Ascending aorta (tissue), 2 donors: Measurements from ENCODE around the gene CLSTN1. TPM values are rescaled to one million over a fixed set of nuclear protein-coding genes. Genes with fewer than 3 reads are reported as not detected.

Experiments
- DNase-seq, 2 donors: peaks; one replicate each; pipeline ENCODE4 v3.0.0-alpha.2; 2019; ENCODE audit warnings: low spot score in 2 of 2
- H3K27ac ChIP-seq, 2 donors: fragments of 200-600 bp; sonication (generic); one replicate each; pipeline ENCODE4 v1.5.1; 2016 to 2017; ENCODE audit warnings: mild to moderate bottlenecking in 1 of 2
- H3K27me3 ChIP-seq: fragments of 200-600 bp; sonication (generic); one replicate; pipeline ENCODE4 v1.5.1; 2017
- H3K36me3 ChIP-seq, 2 donors: fragments of 200-600 bp; sonication (generic); one replicate each; pipeline ENCODE4 v1.5.1; 2016
- H3K4me1 ChIP-seq, 2 donors: fragments of 200-600 bp; sonication (generic); one replicate each; pipeline ENCODE4 v1.5.1; 2016 to 2017; ENCODE audit warnings: mild to moderate bottlenecking in 1 of 2
- H3K4me3 ChIP-seq, 2 donors: fragments of 200-600 bp; sonication (generic); one replicate each; pipeline ENCODE4 v1.5.1; 2016 to 2017; ENCODE audit warnings: mild to moderate bottlenecking in 1 of 2
- H3K9me3 ChIP-seq, 2 donors: fragments of 200-600 bp; sonication (generic); one replicate each; pipeline ENCODE4 v1.5.1; 2016
- intact Hi-C: fragments of 100-400 bp; cut with DNase I; formaldehyde crosslinking; loops from one replicate; pipeline ENCODE4 v1.15.1; 2023
- total RNA-seq: library from RNA; depleted of rRNA; stranded (reverse); fragments of >200 nt; gene quantifications from one replicate; pipeline ENCODE4 v1.1.0, GENCODE V29; 2016
- TF ChIP-seq, protein P1 (sequence below), 3 experiments: fragments of 200-600 bp in 2 of 3; fragments of 450-650 bp in 1 of 3; sonication (generic) in 2 of 3; IDR thresholded peaks; one replicate each; pipeline ENCODE4 v1.5.1; 2016 to 2019; ENCODE audit warnings: antibody characterized with exemption in 3 of 3, mild to moderate bottlenecking in 1 of 3, moderate library complexity in 1 of 3

CLSTN1 gene
- total RNA-seq, 1 donor from 2014 or later = 84.6 TPM

DNA sequence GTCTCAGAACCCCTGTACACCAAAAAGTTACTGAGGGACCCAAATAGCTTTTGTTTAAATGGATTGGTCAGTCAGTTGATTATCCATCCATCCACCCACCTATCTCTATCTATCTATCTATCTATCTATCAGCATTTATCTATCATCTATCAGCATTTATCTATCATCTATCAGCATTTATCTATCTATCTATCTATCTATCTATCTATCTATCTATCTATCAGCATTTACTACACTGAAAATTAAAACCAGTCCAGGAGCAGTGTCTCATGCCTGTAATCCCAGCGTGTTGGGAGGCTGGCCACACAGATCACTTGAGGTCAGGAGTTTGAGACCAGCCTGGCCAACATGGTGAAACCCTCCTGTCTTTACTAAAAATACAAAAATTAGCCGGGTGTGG, 47.1 kb downstream of the CLSTN1 start:
- H3K27ac ChIP-seq = no peak overlapping the region
- no peaks in the 10 kb centered on the region for H3K9me3 ChIP-seq
- peaks cover 12 to 14% of the 10 kb centered on the region in 2 donors for H3K36me3 ChIP-seq
- no peak for DNase-seq
- intact Hi-C loops = no loop called here
- no peaks in the 10 kb centered on the region for H3K27me3 ChIP-seq
- TF ChIP-seq, protein P1, sequence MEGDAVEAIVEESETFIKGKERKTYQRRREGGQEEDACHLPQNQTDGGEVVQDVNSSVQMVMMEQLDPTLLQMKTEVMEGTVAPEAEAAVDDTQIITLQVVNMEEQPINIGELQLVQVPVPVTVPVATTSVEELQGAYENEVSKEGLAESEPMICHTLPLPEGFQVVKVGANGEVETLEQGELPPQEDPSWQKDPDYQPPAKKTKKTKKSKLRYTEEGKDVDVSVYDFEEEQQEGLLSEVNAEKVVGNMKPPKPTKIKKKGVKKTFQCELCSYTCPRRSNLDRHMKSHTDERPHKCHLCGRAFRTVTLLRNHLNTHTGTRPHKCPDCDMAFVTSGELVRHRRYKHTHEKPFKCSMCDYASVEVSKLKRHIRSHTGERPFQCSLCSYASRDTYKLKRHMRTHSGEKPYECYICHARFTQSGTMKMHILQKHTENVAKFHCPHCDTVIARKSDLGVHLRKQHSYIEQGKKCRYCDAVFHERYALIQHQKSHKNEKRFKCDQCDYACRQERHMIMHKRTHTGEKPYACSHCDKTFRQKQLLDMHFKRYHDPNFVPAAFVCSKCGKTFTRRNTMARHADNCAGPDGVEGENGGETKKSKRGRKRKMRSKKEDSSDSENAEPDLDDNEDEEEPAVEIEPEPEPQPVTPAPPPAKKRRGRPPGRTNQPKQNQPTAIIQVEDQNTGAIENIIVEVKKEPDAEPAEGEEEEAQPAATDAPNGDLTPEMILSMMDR (IDR thresholded peaks at IDR 0.05) = no peak
- no peak overlapping the region for H3K4me3 ChIP-seq
- no peaks in the 10 kb centered on the region for H3K4me1 ChIP-seq

DNA sequence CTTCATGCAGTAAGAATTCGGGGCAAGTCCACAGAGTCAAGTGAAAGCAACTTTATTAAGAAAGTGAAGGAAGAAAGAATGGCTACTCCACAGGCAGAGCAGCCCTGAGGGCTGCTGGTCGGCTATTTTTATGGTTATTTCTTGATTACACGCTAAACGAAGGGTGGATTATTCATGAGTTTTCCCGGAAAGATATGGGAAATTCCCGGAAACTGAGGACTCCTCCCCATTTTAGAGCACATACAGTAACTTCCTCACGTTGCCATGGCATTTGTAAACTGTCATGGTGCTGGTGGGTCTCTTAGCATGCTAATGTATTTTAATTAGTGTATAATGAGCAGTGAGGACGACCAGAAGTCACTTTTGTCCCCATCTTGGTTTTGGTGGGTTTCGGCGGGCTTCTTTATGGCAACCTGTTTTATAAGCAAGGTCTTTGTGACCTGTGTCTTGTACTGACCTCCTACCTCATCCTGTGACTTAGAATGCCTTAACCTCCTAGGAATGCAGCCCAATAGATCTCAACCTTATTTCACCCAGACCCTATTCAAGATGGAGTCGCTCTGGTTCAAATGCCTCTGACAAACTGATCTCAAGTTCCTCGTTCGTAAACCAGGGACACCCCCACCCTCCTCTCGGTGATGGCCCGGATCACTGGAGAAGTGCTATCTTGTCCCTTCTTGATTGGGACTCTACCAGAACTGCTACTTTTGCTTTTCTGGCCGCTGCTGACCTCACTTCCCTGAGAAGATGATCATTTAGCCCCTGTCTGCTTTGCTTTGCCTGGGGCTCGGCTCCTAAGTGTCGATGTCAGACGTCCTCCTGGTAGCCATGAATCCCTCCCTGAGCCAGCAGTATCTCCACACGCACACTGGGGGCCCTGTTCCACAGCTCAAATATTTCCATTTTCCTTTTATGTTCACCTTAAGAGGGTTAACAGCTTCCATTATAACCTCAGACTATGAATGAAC, 48.8 kb downstream of the CLSTN1 start:
- Histone ChIP-seq H3K4me1 (no peaks in the 10 kb centered on the region), H3K36me3 (peaks cover 12 to 18% of the 10 kb centered on the region in 2 donors), H3K27ac (no peak overlapping the region), H3K9me3 (no peaks in the 10 kb centered on the region), H3K27me3 (no peaks in the 10 kb centered on the region), H3K4me3 (no peak overlapping the region)
- DNase-seq = no peak
- TF ChIP-seq, protein P1 (IDR thresholded peaks at IDR 0.05) = no peak
- intact Hi-C loops = no loop called here

DNA sequence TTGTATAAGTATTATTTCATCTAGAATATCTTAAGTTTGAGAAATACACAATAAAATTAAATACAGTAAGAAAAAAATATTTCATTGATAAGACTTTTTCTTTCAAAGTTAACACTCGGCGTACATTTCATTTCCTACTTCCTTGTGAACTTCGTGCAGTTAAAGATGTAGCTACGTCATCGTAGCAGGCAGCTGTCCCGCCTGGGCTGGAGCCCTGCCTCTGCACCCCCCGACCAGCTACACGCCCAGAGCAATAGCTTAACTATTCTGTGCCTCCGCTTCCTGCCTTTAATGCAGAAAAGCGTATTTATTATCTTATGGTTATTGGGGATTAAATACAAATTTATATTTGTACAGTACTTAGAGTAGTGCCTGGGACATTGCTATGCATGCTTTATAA, 53.5 kb downstream of the CLSTN1 start:
- Histone ChIP-seq H3K27me3 (no peaks in the 10 kb centered on the region), H3K27ac (no peak overlapping the region), H3K9me3 (no peaks in the 10 kb centered on the region), H3K4me3 (no peak overlapping the region), H3K4me1 (no peaks in the 10 kb centered on the region), H3K36me3 (peaks cover 12 to 18% of the 10 kb centered on the region in 2 donors)
- DNase-seq = no peak
- intact Hi-C loops = no loop called here
- TF ChIP-seq, protein P1 (IDR thresholded peaks at IDR 0.05) = no peak

DNA sequence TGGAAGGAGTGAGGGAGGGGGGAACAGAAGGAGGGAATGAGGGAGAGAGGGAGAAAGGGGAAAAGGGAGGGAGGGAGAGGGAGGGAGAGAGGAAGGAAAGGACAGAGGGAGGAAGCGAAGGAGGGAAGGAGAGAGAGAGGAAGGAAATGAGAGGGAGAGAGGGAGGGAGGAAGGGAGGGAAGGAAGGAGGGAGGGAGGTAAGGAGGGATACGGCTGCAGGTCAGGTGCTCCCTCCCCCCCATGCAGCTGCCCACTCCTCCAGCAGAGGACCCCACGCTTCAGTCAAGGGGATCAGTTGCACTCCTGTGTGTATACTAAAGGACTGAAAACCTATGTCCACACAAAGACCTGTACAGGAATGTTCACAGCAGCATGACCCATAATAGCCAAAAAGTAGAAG, 54.8 kb downstream of the CLSTN1 start:
- no peaks in the 10 kb centered on the region for H3K9me3 ChIP-seq
- no peak overlapping the region for H3K27ac ChIP-seq
- H3K27me3 ChIP-seq = no peaks in the 10 kb centered on the region
- H3K4me1 ChIP-seq = no peaks in the 10 kb centered on the region
- no peak overlapping the region for H3K4me3 ChIP-seq
- DNase-seq = no peak
- TF ChIP-seq, protein P1 (IDR thresholded peaks at IDR 0.05) = no peak
- intact Hi-C loops = no loop called here
- H3K36me3 ChIP-seq = peaks cover 12 to 18% of the 10 kb centered on the region in 2 donors

DNA sequence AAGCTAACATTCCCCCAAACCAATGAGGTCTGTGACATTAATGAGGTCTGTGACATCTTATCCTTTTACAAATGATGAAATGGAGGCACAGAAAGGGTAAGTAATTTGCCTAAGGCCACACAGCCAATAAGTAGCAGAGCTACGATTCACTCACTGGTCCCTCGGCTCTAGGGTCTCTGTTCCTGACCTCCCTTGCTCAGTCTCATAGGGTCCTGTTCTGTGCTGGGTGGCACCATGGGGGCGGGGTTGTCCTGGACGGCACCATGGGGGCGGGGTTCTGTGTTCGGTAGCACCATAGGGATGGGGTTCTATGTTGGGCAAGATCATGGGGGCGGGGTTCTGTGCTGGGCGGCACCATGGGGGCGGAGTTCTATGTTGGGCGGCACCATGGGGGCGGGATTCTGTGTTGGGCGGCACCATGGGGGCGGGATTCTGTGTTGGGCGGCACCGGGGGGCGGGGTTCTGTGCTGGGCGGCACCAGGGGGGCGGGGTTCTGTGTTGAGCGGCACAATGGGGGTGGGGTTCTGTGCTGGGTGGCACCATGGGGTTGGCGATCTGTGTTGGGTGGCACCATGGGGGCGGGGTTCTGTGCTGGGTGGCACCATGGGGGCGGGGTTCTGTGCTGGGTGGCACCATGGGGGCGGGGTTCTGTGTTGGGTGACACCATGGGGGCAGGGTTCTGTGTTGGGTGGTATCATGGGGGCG, 55.6 kb downstream of the CLSTN1 start:
- no peaks in the 10 kb centered on the region for H3K9me3 ChIP-seq
- intact Hi-C loops = no loop called here
- H3K27me3 ChIP-seq = no peaks in the 10 kb centered on the region
- H3K27ac ChIP-seq = no peak overlapping the region
- peaks cover 11 to 20% of the 10 kb centered on the region in 2 donors for H3K36me3 ChIP-seq
- no peak overlapping the region for H3K4me3 ChIP-seq
- no peaks in the 10 kb centered on the region for H3K4me1 ChIP-seq
- TF ChIP-seq, protein P1 (IDR thresholded peaks at IDR 0.05) = no peak
- no peak for DNase-seq
